Measurements from ENCODE around the gene HBD. TPM values are rescaled to one million over a fixed set of nuclear protein-coding genes. Genes with fewer than 3 reads are reported as not detected.
"Not testable (repeated sequence)": the region's sequence is repeated elsewhere in the genome, so short reads cannot be mapped to it uniquely, and the experiment has no call there.

The HBD gene
- total and polyA plus RNA-seq, 11 donors: 4.2 TPM; not detected in 10

DNA sequence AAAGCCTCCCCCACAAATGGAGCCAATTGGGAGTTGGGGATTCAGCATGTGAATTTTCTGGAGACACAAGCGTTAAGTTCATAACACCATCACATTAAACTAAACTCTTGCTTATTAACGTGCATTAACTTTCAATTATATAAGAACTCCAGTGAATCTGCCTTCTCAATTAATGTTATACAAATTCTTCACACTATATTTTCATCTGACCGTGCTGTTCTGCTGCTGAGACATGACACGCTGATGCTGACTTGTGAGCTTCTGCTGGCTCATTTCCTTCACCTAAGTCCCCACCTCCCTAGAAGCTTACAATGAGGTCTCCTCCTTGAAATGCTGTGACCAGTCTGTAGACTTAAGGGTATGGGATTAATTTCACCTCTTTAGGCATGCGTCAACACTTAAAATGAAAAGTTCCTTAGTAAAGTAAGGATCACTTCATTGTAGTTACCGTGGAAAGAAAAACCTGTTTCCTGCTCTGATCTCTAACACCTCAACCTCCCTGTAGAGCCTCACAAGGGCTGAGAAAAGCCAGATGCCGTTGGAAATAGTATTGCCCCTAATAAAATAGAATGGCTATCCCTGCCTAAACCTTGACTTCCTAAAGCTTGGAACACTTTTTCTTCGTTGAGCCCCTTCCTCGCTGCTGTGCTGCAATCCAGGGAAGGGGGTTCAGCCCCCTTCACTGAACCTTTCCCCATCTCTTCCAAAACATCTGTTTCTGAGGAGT lies 18.1 kb upstream of the HBD start:
- intact Hi-C loops (cut with DNase I): no loop called here
- TF ChIP-seq, protein P1, sequence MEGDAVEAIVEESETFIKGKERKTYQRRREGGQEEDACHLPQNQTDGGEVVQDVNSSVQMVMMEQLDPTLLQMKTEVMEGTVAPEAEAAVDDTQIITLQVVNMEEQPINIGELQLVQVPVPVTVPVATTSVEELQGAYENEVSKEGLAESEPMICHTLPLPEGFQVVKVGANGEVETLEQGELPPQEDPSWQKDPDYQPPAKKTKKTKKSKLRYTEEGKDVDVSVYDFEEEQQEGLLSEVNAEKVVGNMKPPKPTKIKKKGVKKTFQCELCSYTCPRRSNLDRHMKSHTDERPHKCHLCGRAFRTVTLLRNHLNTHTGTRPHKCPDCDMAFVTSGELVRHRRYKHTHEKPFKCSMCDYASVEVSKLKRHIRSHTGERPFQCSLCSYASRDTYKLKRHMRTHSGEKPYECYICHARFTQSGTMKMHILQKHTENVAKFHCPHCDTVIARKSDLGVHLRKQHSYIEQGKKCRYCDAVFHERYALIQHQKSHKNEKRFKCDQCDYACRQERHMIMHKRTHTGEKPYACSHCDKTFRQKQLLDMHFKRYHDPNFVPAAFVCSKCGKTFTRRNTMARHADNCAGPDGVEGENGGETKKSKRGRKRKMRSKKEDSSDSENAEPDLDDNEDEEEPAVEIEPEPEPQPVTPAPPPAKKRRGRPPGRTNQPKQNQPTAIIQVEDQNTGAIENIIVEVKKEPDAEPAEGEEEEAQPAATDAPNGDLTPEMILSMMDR (IDR thresholded peaks at IDR 0.05): no peak
- TF ChIP-seq POLR2A (IDR thresholded peaks at IDR 0.05): no peak

DNA sequence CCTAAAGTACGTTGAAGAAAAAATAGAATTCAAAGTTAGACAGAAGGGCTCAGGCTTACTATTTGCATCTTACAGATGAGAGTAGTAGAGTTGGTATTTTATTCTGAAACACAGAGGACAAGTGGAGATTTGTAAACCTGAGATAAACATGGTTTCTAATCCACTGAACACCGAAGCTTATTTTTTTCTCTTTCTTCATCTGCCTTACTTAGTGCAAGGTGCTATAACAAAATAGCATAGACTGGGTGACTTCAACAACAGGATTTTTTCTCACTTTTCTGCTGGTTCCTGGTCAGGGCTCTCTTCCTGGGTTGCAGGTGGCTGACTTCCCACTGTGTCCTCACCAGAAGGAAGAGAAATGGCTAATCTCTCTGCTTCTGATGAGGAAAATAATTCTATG lies 17.5 kb upstream of the HBD start:
- ATAC-seq (no peak), DNase-seq (no peak)
- WGBS, 4 donors: 25 to 74% (median 59%) methylated on average over 2 of the region's 2 CpGs
- no peak overlapping the region for H3K4me3 ChIP-seq
- no peaks in the 10 kb centered on the region for H3K4me1 ChIP-seq
- no peak overlapping the region for H3K27ac ChIP-seq
- no peaks in the 10 kb centered on the region for H3K9me3 ChIP-seq
- H3K36me3 ChIP-seq: no peaks in the 10 kb centered on the region
- intact Hi-C loops (cut with DNase I): no loop called here
- no peak for TF ChIP-seq POLR2A (IDR thresholded peaks at IDR 0.05)
- TF ChIP-seq, protein P1 (IDR thresholded peaks at IDR 0.05): no peak
- H3K27me3 ChIP-seq: no peaks in the 10 kb centered on the region

More for the DNA sequence above, 18.1 kb upstream of the HBD start:
- H3K9me3 ChIP-seq: no peaks in the 10 kb centered on the region
- H3K27ac ChIP-seq: no peak overlapping the region
- ATAC-seq (no peak), DNase-seq (no peak)
- no peaks in the 10 kb centered on the region for H3K4me1 ChIP-seq
- H3K27me3 ChIP-seq: no peaks in the 10 kb centered on the region
- no peaks in the 10 kb centered on the region for H3K36me3 ChIP-seq
- H3K4me3 ChIP-seq: no peak overlapping the region
- WGBS, 4 donors: 67 to 73% (median 71%) methylated on average over 9 of the region's 9 CpGs

DNA sequence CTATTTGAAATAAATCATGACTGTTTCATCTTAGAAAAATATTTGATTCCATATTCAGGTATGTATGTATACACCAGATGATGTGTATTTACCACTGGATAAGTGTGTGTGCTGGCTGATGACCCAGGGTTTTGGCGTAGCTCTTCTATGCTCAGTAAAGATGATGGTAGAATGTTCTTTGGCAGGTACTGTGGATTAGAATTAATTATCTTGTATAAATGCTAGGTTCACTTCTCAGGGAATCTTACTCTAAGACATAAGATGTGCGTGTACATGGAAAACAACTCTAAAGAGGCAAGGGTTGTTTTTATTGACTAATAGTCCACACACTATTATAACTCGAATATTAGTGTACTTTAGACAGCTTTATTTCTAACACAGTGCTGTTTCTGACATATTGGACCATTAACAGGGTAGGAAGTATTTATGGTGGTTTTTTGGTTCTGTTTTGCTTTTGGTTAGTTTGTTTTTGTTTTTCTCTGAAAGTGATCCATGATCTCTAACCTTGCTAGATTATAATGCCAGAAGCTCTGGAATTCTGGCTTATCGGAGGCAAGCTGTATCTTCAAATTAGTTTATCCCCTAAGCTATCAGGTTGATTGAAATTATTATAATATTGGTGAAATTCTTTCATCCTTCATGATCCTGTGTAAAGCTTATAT lies 16.4 kb upstream of the HBD start:
- no peak overlapping the region for H3K27ac ChIP-seq
- no peaks in the 10 kb centered on the region for H3K4me1 ChIP-seq
- TF ChIP-seq, protein P1 (IDR thresholded peaks at IDR 0.05): no peak
- no peak for TF ChIP-seq POLR2A (IDR thresholded peaks at IDR 0.05)
- intact Hi-C loops (cut with DNase I): no loop called here
- H3K9me3 ChIP-seq: no peaks in the 10 kb centered on the region
- DNase-seq: no peak
- no peak for ATAC-seq
- no peaks in the 10 kb centered on the region for H3K27me3 ChIP-seq
- H3K4me3 ChIP-seq: no peak overlapping the region
- H3K36me3 ChIP-seq: no peaks in the 10 kb centered on the region
- WGBS, 4 donors: 82 to 88% (median 85%) methylated on average over 4 of the region's 4 CpGs

DNA sequence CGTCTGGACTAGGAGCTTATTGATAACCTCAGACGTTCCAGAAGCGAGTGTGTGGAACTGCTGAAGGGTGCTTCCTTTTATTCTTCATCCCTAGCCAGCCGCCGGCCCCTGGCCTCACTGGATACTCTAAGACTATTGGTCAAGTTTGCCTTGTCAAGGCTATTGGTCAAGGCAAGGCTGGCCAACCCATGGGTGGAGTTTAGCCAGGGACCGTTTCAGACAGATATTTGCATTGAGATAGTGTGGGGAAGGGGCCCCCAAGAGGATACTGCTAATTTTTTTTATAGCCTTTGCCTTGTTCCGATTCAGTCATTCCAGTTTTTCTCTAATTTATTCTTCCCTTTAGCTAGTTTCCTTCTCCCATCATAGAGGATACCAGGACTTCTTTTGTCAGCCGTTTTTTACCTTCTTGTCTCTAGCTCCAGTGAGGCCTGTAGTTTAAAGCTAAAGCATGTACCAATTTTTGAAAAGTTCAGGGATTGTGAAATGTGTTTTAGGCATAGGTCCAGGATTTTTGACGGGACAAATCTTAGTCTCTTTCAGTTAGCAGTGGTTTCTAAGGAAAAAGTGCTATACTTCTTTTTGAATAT lies 15.6 kb upstream of the HBD start, which contains the start of gene HBG1:
Gene HBG1, minus strand, starts transcription at position 51 of the 590 bp plus-strand sequence. CDS start 53 bp downstream, outside the sequence.
- ATAC-seq; DNase-seq; H3K36me3 ChIP-seq; H3K27me3 ChIP-seq; H3K27ac ChIP-seq; H3K9me3 ChIP-seq; H3K4me3 ChIP-seq; H3K4me1 ChIP-seq; intact Hi-C loops (cut with DNase I): not testable (repeated sequence)
- 61 to 67% (median 63%) methylated on average over 3 to 4 of the region's 9 CpGs for WGBS, 4 donors

- intact Hi-C loops (cut with DNase I); H3K36me3 ChIP-seq; H3K4me1 ChIP-seq; DNase-seq; H3K27ac ChIP-seq; H3K9me3 ChIP-seq; ATAC-seq; H3K27me3 ChIP-seq; H3K4me3 ChIP-seq: not testable (repeated sequence)
- WGBS, 4 donors: 24 to 87% (median 76%) methylated on average over 7 of the region's 7 CpGs
These were observed 14.2 kb upstream of the HBD start for GRCh38 chr11:5248498-5248897.

Data from heart left ventricle (tissue), 16 donors.